Uterus (tissue), 4 donors: Measurements from ENCODE around the gene CEP104. TPM values are rescaled to one million over a fixed set of nuclear protein-coding genes. Genes with fewer than 3 reads are reported as not detected.
A peak's percentile ranks its signal among the peaks of the same experiment; 100 is the strongest.

Experiments used
- DNase-seq, 2 donors: peaks; one replicate each; pipeline ENCODE4 v3.0.0-alpha.2; 2019 to 2020
- H3K27ac ChIP-seq, 2 donors: fragments of 200-600 bp; sonication (generic); 1 replicate in 1 of 2; 2 replicates in 1 of 2; pipeline ENCODE4 v1.5.1; 2016 to 2018
- H3K27me3 ChIP-seq, 2 donors: fragments of 200-600 bp; sonication (generic); one replicate each; pipeline ENCODE4 v1.5.1; 2018 to 2019; ENCODE audit warnings: control low read depth in 1 of 2
- H3K36me3 ChIP-seq, 2 donors: fragments of 200-600 bp; sonication (generic); one replicate each; pipeline ENCODE4 v1.5.1; 2019; ENCODE audit warnings: control low read depth in 1 of 2
- H3K4me1 ChIP-seq, 2 donors: fragments of 200-600 bp; sonication (generic); one replicate each; pipeline ENCODE4 v1.5.1; 2018 to 2019; ENCODE audit warnings: control low read depth in 1 of 2
- H3K4me3 ChIP-seq, 2 donors: fragments of 200-600 bp; sonication (generic); 1 replicate in 1 of 2; 2 replicates in 1 of 2; pipeline ENCODE4 v1.5.1; 2018 to 2019; ENCODE audit warnings: mild to moderate bottlenecking in 1 of 2
- H3K9me3 ChIP-seq, 2 donors: fragments of 200-600 bp; sonication (generic); one replicate each; pipeline ENCODE4 v1.5.1; 2019; ENCODE audit warnings: control low read depth in 1 of 2
- CTCF ChIP-seq, 4 experiments: fragments of 200-600 bp in 2 of 4; fragments of 450-650 bp in 2 of 4; sonication (generic) in 2 of 4; IDR thresholded peaks; one replicate each; pipeline ENCODE4 v1.5.1; 2016 to 2019; ENCODE audit warnings: antibody characterized with exemption in 4 of 4, mild to moderate bottlenecking in 2 of 4, moderate library complexity in 1 of 4
- POLR2A ChIP-seq, 2 donors: fragments of 450-650 bp; IDR thresholded peaks; one replicate each; pipeline ENCODE4 v1.6.1; 2016; ENCODE audit warnings: antibody characterized with exemption in 2 of 2, mild to moderate bottlenecking in 1 of 2, moderate library complexity in 1 of 2
- intact Hi-C: fragments of 100-400 bp; cut with DNase I; formaldehyde crosslinking; loops from one replicate; pipeline ENCODE4 v1.15.1; 2023; ENCODE audit warnings: low total_unique reads
- total RNA-seq, 4 donors: library from RNA; depleted of rRNA in 3 of 4; stranded (reverse); fragments of >200 nt in 3 of 4; gene quantifications; one replicate each; pipeline versions ENCODE4 v1.1.0 to v1.2.4, GENCODE V29; 2014 to 2023
- donor health status: DM: yes; HTN: yes; CAD: no.

CEP104 gene
- total RNA-seq, 4 donors from 2014 or later = 10.5 to 43.2 (median 22.1) TPM

GRCh38 chr1:3777647-3778589 is 79.1 kb downstream of the CEP104 start:
- Histone ChIP-seq H3K4me3 (no peak overlapping the region), H3K36me3 (no peaks in the 10 kb centered on the region), H3K9me3 (no peaks in the 10 kb centered on the region), H3K4me1 (peaks cover 0 to 6% of the 10 kb centered on the region in 2 donors), H3K27ac (no peak overlapping the region), H3K27me3 (no peaks in the 10 kb centered on the region)
- no peak for TF ChIP-seq CTCF (IDR thresholded peaks at IDR 0.05)
- intact Hi-C loops = no loop called here
- no peak for DNase-seq

GRCh38 chr1:3777078-3777547 is 79.9 kb downstream of the CEP104 start:
- Histone ChIP-seq H3K4me3 (no peak overlapping the region), H3K4me1 (peaks cover 0 to 6% of the 10 kb centered on the region in 2 donors), H3K36me3 (no peaks in the 10 kb centered on the region), H3K27me3 (no peaks in the 10 kb centered on the region), H3K9me3 (no peaks in the 10 kb centered on the region), H3K27ac (no peak overlapping the region)
- DNase-seq = no peak
- intact Hi-C loops = no loop called here
- TF ChIP-seq CTCF (IDR thresholded peaks at IDR 0.05) (no peak), POLR2A (IDR thresholded peaks at IDR 0.05) (no peak)

GRCh38 chr1:3776231-3776961 is 80.6 kb downstream of the CEP104 start:
- DNase-seq = no peak
- H3K4me1 ChIP-seq = peaks cover 0 to 10% of the 10 kb centered on the region in 2 donors
- no peaks in the 10 kb centered on the region for H3K36me3 ChIP-seq
- H3K9me3 ChIP-seq = no peaks in the 10 kb centered on the region
- no peaks in the 10 kb centered on the region for H3K27me3 ChIP-seq
- H3K27ac ChIP-seq = no peak overlapping the region
- TF ChIP-seq POLR2A (IDR thresholded peaks at IDR 0.05) (no peak), CTCF (IDR thresholded peaks at IDR 0.05) (no peak)
- no peak overlapping the region for H3K4me3 ChIP-seq
- intact Hi-C loops = no loop called here

- H3K4me3 ChIP-seq = no peak overlapping the region
These were observed 81.4 kb downstream of the CEP104 start for GRCh38 chr1:3775490-3776230.

More at GRCh38 chr1:3775490-3776230, 81.4 kb downstream of the CEP104 start:
- intact Hi-C loops = no loop called here
- TF ChIP-seq CTCF (IDR thresholded peaks at IDR 0.05) (no peak), POLR2A (IDR thresholded peaks at IDR 0.05) (no peak)
- peak; percentile 36 to 49 for DNase-seq
- H3K27me3 ChIP-seq = no peaks in the 10 kb centered on the region
- no peaks in the 10 kb centered on the region for H3K36me3 ChIP-seq
- peak overlapping the region in 1 of 2 donors; percentile 25 for H3K27ac ChIP-seq
- no peaks in the 10 kb centered on the region for H3K9me3 ChIP-seq
- peaks cover 0 to 10% of the 10 kb centered on the region in 2 donors for H3K4me1 ChIP-seq
